Body of pancreas (tissue), 4 donors: Measurements from ENCODE around the gene ALKAL2. TPM values are rescaled to one million over a fixed set of nuclear protein-coding genes. Genes with fewer than 3 reads are reported as not detected.

Experiments
- ATAC-seq: fragments of 150-250 bp; one replicate; pipeline ENCODE4 v1.9.1; 2016
- DNase-seq, 4 donors: peaks; one replicate each; pipeline ENCODE4 v3.0.0-alpha.2; 2019
- H3K27ac ChIP-seq, 4 donors: fragments of 200-600 bp; sonication (generic); 1 replicate in 3 of 4; 2 replicates in 1 of 4; pipeline versions ENCODE4 v1.5.1 to v1.6.1; 2016 to 2019; ENCODE audit warnings: mild to moderate bottlenecking in 1 of 4, mixed read lengths in 1 of 4, moderate library complexity in 1 of 4
- H3K27me3 ChIP-seq, 2 donors: fragments of 200-600 bp; sonication (generic); one replicate each; pipeline ENCODE4 v1.6.0; 2016; ENCODE audit warnings: mild to moderate bottlenecking in 1 of 2
- H3K36me3 ChIP-seq, 2 donors: fragments of 200-600 bp; sonication (generic); replicated peaks in 1 of 2; 2 replicates each; pipeline ENCODE4 v1.5.1; 2016; ENCODE audit warnings: low read depth in 2 of 2; ENCODE audit not compliant: insufficient read depth in 1 of 2
- H3K4me1 ChIP-seq: fragments of 200-600 bp; sonication (generic); one replicate; pipeline ENCODE4 v1.6.0; 2016
- H3K4me3 ChIP-seq, 2 donors: fragments of 200-600 bp; sonication (generic); 1 replicate in 1 of 2; 2 replicates in 1 of 2; pipeline ENCODE4 v1.5.1; 2016 to 2019
- H3K9me3 ChIP-seq, 3 donors: fragments of 200-600 bp; sonication (generic); 1 replicate in 2 of 3; 2 replicates in 1 of 3; pipeline ENCODE4 v1.5.1; 2016
- CTCF ChIP-seq, 7 experiments: fragments of 450-650 bp in 4 of 7; fragments of 200-600 bp in 3 of 7; sonication (generic) in 3 of 7; IDR thresholded peaks; one replicate each; pipeline ENCODE4 v1.5.1; 2016 to 2019; ENCODE audit warnings: antibody characterized with exemption in 7 of 7
- POLR2A ChIP-seq, 3 donors: fragments of 450-650 bp; IDR thresholded peaks; one replicate each; pipeline ENCODE4 v1.6.1; 2016; ENCODE audit warnings: antibody characterized with exemption in 3 of 3, mild to moderate bottlenecking in 2 of 3
- WGBS, 2 donors: methylation state at CpG; one replicate each; pipeline ENCODE4 v1.1.5; 2017; 5-methylcytosine and 5-hydroxymethylcytosine counted together
- intact Hi-C: fragments of 100-400 bp; cut with DNase I; formaldehyde crosslinking; loops from one replicate; pipeline ENCODE4 v1.15.1; 2023
- total RNA-seq, 2 donors: library from RNA; depleted of rRNA; stranded (reverse); fragments of >200 nt; gene quantifications; one replicate each; pipeline ENCODE4 v1.1.0, GENCODE V29; 2016

ALKAL2 gene
- total RNA-seq, 2 donors from 2014 or later, result 56.6 to 104 TPM

- peaks cover 67% of the 10 kb centered on the region for H3K4me1 ChIP-seq
- 61 to 67% methylated on average over 13 of the region's 13 CpGs for WGBS, 2 donors
- no peaks in the 10 kb centered on the region for H3K27me3 ChIP-seq
- no peaks in the 10 kb centered on the region for H3K9me3 ChIP-seq
- ATAC-seq, result no peak
- peak in 1 of 4 donors; percentile 53 for DNase-seq
- peak overlapping the region; percentile 26 to 92 (median 90) for H3K27ac ChIP-seq
- intact Hi-C loops, result loop anchor here (5.0 kb wide), 1 partner anchor 113 kb away; no protein-coding TSS in a partner anchor
- peaks cover 0 to 2% of the 10 kb centered on the region in 2 donors for H3K36me3 ChIP-seq
- no peak for TF ChIP-seq CTCF (IDR thresholded peaks at IDR 0.05)
- TF ChIP-seq POLR2A (IDR thresholded peaks at IDR 0.05), result no peak
- no peak overlapping the region for H3K4me3 ChIP-seq
These were observed 2.9 kb downstream of the ALKAL2 start for GRCh38 chr2:284896-285492.

- intact Hi-C loops, result no loop called here
- peaks cover 71% of the 10 kb centered on the region for H3K4me1 ChIP-seq
- 88 to 92% methylated on average over 4 of the region's 4 CpGs for WGBS, 2 donors
- no peaks in the 10 kb centered on the region for H3K9me3 ChIP-seq
- TF ChIP-seq CTCF (IDR thresholded peaks at IDR 0.05) (no peak), POLR2A (IDR thresholded peaks at IDR 0.05) (no peak)
- H3K27me3 ChIP-seq, result no peaks in the 10 kb centered on the region
- ATAC-seq (no peak), DNase-seq (no peak)
- peaks cover 0 to 2% of the 10 kb centered on the region in 2 donors for H3K36me3 ChIP-seq
- peak overlapping the region in 3 of 4 donors; percentile 90 to 92 (median 91) for H3K27ac ChIP-seq
- H3K4me3 ChIP-seq, result no peak overlapping the region
These were observed 3.7 kb downstream of the ALKAL2 start for GRCh38 chr2:283996-284794.

- WGBS, 2 donors, result 86 to 89% methylated on average over 12 of the region's 12 CpGs
- no peak for TF ChIP-seq CTCF (IDR thresholded peaks at IDR 0.05)
- no peak for TF ChIP-seq POLR2A (IDR thresholded peaks at IDR 0.05)
- ATAC-seq (no peak), DNase-seq (no peak)
- Histone ChIP-seq H3K27me3 (no peaks in the 10 kb centered on the region), H3K4me3 (no peak overlapping the region), H3K27ac (peak overlapping the region; percentile 26 to 92 (median 90)), H3K36me3 (peaks cover 0 to 4% of the 10 kb centered on the region in 2 donors), H3K4me1 (peaks cover 84% of the 10 kb centered on the region), H3K9me3 (no peaks in the 10 kb centered on the region)
- intact Hi-C loops, result no loop called here
These were observed 5.3 kb downstream of the ALKAL2 start for GRCh38 chr2:282371-283263.

- H3K4me1 ChIP-seq, result peaks cover 91% of the 10 kb centered on the region
- H3K27me3 ChIP-seq, result no peaks in the 10 kb centered on the region
- H3K27ac ChIP-seq, result peak overlapping the region in 3 of 4 donors; percentile 90 to 92 (median 91)
- no peaks in the 10 kb centered on the region for H3K9me3 ChIP-seq
- WGBS, 2 donors, result 93% methylated on average over 9 of the region's 9 CpGs
- no peak for ATAC-seq
- intact Hi-C loops, result no loop called here
- DNase-seq, result no peak
- TF ChIP-seq CTCF (IDR thresholded peaks at IDR 0.05) (no peak), POLR2A (IDR thresholded peaks at IDR 0.05) (no peak)
- peaks cover 0 to 6% of the 10 kb centered on the region in 2 donors for H3K36me3 ChIP-seq
- H3K4me3 ChIP-seq, result no peak overlapping the region
These were observed 6.5 kb downstream of the ALKAL2 start for GRCh38 chr2:281381-281780.
